ENCODE results near the gene SLC4A1.

DNA sequence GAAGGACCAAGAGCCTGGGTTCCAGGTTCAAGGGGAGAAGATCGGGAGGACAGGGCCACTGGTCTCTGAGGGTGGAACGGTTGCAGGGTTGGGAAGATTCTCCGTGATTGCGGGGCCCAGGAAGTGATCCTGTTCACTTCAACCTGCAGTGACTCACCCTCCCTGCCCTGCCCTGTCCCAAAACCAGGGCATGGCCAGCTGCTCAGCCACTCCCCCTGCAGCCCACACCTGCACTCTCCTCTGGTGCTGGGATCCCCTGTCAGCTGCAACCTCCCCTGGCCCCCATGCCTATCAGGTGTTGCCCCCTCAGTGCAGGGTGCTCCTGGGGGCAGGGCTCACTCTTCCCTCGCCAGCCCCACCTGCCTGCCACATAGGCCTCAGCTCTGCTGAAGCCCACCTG is 41.5 kb upstream of the SLC4A1 start:
- TF ChIP-seq POLR2AphosphoS5 (IDR thresholded peaks at IDR 0.05; ENCODE audit: low read depth, low read length) (no peak), POLR2A (IDR thresholded peaks at IDR 0.05; ENCODE audit: low read depth, low read length) (no peak)

Measured in GM12891 (cell line).